ENCODE results near the gene ITGAX. TPM values are rescaled to one million over a fixed set of nuclear protein-coding genes. Genes with fewer than 3 reads are reported as not detected.

The ITGAX gene
- total and polyA plus RNA-seq, 12 donors, result 1.4 to 84.9 (median 3.6) TPM

GRCh38 chr16:31403590-31404352 lies 48.8 kb downstream of the ITGAX start:
- DNase-seq, result no peak
- TF ChIP-seq CTCF (IDR thresholded peaks at IDR 0.05) (no peak), POLR2A (IDR thresholded peaks at IDR 0.05) (no peak)
- WGBS, 4 donors, result 75 to 78% (median 77%) methylated on average over 8 to 21 of the region's 21 CpGs
- no peak overlapping the region for H3K27ac ChIP-seq
- no peaks in the 10 kb centered on the region for H3K4me1 ChIP-seq (replicated peaks in 1 of 2)
- H3K27me3 ChIP-seq, result no peaks in the 10 kb centered on the region
- no peak overlapping the region for H3K4me3 ChIP-seq
- no peaks in the 10 kb centered on the region for H3K9me3 ChIP-seq (replicated peaks in 1 of 3)
- no peaks in the 10 kb centered on the region for H3K36me3 ChIP-seq (replicated peaks in 1 of 2)
- intact Hi-C loops (cut with DNase I), result no loop called here

GRCh38 chr16:31404353-31405064 lies 49.5 kb downstream of the ITGAX start:
- Histone ChIP-seq H3K36me3 (replicated peaks in 1 of 2) (no peaks in the 10 kb centered on the region), H3K27me3 (no peaks in the 10 kb centered on the region), H3K9me3 (replicated peaks in 1 of 3) (no peaks in the 10 kb centered on the region), H3K4me3 (no peak overlapping the region), H3K4me1 (replicated peaks in 1 of 2) (no peaks in the 10 kb centered on the region), H3K27ac (no peak overlapping the region)
- intact Hi-C loops (cut with DNase I), result no loop called here
- WGBS, 4 donors, result 49 to 76% (median 66%) methylated on average over 8 to 9 of the region's 9 CpGs
- TF ChIP-seq CTCF (IDR thresholded peaks at IDR 0.05) (no peak), POLR2A (IDR thresholded peaks at IDR 0.05) (no peak)
- DNase-seq, result no peak

GRCh38 chr16:31407406-31407805 lies 52.4 kb downstream of the ITGAX start:
- WGBS, 4 donors, result 77 to 87% (median 82%) methylated on average over 2 to 8 of the region's 8 CpGs
- H3K36me3 ChIP-seq (replicated peaks in 1 of 2), result no peaks in the 10 kb centered on the region
- H3K9me3 ChIP-seq (replicated peaks in 1 of 3), result no peaks in the 10 kb centered on the region
- H3K4me1 ChIP-seq (replicated peaks in 1 of 2), result no peaks in the 10 kb centered on the region
- no peak overlapping the region for H3K4me3 ChIP-seq
- TF ChIP-seq CTCF (IDR thresholded peaks at IDR 0.05), result no peak
- no peak for TF ChIP-seq POLR2A (IDR thresholded peaks at IDR 0.05)
- DNase-seq, result no peak
- intact Hi-C loops (cut with DNase I), result no loop called here
- no peaks in the 10 kb centered on the region for H3K27me3 ChIP-seq
- no peak overlapping the region for H3K27ac ChIP-seq

- Histone ChIP-seq H3K27me3 (no peaks in the 10 kb centered on the region), H3K36me3 (replicated peaks in 1 of 2) (no peaks in the 10 kb centered on the region), H3K27ac (no peak overlapping the region), H3K9me3 (replicated peaks in 1 of 3) (no peaks in the 10 kb centered on the region), H3K4me3 (no peak overlapping the region), H3K4me1 (replicated peaks in 1 of 2) (no peaks in the 10 kb centered on the region)
- no peak for DNase-seq
- no peak for TF ChIP-seq POLR2A (IDR thresholded peaks at IDR 0.05)
- no peak for TF ChIP-seq CTCF (IDR thresholded peaks at IDR 0.05)
- intact Hi-C loops (cut with DNase I), result no loop called here
- 50 to 71% (median 60%) methylated on average over 3 of the region's 3 CpGs for WGBS, 4 donors
Observed at GRCh38 chr16:31409433-31409832, 54.5 kb downstream of the ITGAX start.
